ENCODE data around the gene ZBTB48.

Gene ZBTB48

DNA sequence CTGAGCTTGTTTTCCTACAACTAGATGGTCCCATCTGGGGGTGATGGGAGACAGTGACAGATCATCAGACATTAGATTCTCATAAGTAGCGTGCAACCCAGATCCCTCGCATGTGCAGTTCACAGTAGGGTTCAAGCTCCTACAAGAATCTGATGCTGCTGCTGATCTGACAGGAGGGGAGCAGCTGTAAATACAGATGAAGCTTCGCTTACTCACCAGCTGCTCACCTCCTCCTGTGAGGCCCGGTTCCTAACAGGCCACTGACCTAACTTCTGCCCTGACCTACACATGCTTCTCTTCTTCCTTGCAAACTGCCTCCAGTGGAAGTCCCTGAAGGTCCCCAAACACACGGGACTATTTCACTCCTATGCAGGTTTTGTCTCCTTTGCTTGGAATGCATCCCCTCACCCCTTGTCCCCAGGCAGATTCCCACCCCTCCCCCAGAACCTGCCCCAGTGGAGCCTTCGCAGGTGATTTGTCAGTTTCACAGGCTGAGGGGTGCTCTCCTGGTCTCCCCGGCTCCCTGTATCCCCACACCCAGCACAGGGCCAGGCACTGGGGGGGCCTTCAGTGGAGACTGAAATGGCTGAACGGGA, 5.7 kb upstream of the ZBTB48 start:
- Histone ChIP-seq H3K9ac (ENCODE audit: low read length in 2 of 2) (no peak overlapping the region), H3K27me3 (ENCODE audit: control insufficient read depth in 1 of 2, insufficient read depth in 2 of 2, low read length in 2 of 2) (no peaks in the 10 kb centered on the region), H3K27ac (ENCODE audit: low read length) (no peak overlapping the region), H3K9me3 (ENCODE audit: control insufficient read depth in 2 of 2, low read length in 2 of 2) (no peaks in the 10 kb centered on the region), H3K4me3 (ENCODE audit: low read length in 2 of 2) (no peak overlapping the region), H3K36me3 (ENCODE audit: control insufficient read depth in 2 of 2, insufficient read depth in 2 of 2, low read length in 2 of 2) (no peaks in the 10 kb centered on the region), H3K4me1 (ENCODE audit: control insufficient read depth, insufficient read depth, low read length) (peaks cover 4% of the 10 kb centered on the region)

DNA sequence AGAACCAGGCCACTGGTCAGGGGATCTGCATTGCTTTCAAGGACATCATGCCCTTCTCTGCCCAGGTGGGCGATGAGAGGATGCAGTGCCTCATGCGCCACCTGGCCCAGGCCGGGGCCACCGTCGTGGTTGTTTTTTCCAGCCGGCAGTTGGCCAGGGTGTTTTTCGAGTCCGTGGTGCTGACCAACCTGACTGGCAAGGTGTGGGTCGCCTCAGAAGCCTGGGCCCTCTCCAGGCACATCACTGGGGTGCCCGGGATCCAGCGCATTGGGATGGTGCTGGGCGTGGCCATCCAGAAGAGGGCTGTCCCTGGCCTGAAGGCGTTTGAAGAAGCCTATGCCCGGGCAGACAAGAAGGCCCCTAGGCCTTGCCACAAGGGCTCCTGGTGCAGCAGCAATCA, 5.0 kb upstream of the ZBTB48 start:
- no peak overlapping the region for H3K9ac ChIP-seq (ENCODE audit: low read length in 2 of 2)
- H3K9me3 ChIP-seq (ENCODE audit: control insufficient read depth in 2 of 2, low read length in 2 of 2): no peaks in the 10 kb centered on the region
- H3K27ac ChIP-seq (ENCODE audit: low read length): no peak overlapping the region
- no peak overlapping the region for H3K4me3 ChIP-seq (ENCODE audit: low read length in 2 of 2)
- no peaks in the 10 kb centered on the region for H3K27me3 ChIP-seq (ENCODE audit: control insufficient read depth in 1 of 2, insufficient read depth in 2 of 2, low read length in 2 of 2)
- H3K36me3 ChIP-seq (ENCODE audit: control insufficient read depth in 2 of 2, insufficient read depth in 2 of 2, low read length in 2 of 2): no peaks in the 10 kb centered on the region
- H3K4me1 ChIP-seq (ENCODE audit: control insufficient read depth, insufficient read depth, low read length): peaks cover 8% of the 10 kb centered on the region

DNA sequence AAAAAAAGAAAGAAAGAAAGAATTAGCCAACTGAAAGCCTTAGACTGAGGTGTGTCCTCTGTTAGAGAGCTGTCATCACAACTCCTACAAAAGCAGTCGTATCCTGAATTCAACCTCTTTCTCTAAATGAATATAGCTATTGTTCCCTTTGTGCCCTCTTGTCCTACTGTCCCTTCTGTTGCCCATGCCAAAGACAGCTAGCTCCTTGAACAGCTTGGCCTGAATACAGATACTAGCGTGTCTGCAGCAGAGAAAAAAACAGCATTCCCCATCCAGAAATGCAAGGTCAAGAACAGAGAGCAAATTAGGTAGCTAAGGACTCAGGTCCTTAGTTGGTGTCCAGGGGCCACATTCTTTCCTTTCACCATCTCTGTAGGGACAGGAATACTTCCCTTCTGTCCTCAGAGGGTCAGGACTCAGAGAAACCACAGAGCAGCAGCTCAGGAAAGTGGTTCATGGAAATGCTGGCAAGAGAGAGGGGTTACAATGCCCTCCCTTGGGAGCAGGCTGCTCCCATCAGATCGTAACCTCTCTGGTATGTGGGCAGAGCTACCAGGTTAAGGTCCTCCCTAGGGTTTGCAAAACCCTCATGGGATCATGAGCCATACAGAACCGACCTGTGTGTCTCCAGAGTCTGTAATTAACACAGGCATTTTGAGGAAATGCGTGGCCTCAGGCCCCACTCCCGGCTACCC, 1.8 kb upstream of the ZBTB48 start:
- Histone ChIP-seq H3K36me3 (ENCODE audit: control insufficient read depth in 2 of 2, insufficient read depth in 2 of 2, low read length in 2 of 2) (peaks cover 4 to 6% of the 10 kb centered on the region in 2 donors), H3K27ac (ENCODE audit: low read length) (no peak overlapping the region), H3K9ac (ENCODE audit: low read length in 2 of 2) (no peak overlapping the region), H3K27me3 (ENCODE audit: control insufficient read depth in 1 of 2, insufficient read depth in 2 of 2, low read length in 2 of 2) (no peaks in the 10 kb centered on the region), H3K4me1 (ENCODE audit: control insufficient read depth, insufficient read depth, low read length) (peaks cover 25% of the 10 kb centered on the region), H3K9me3 (ENCODE audit: control insufficient read depth in 2 of 2, low read length in 2 of 2) (no peaks in the 10 kb centered on the region), H3K4me3 (ENCODE audit: low read length in 2 of 2) (no peak overlapping the region)

DNA sequence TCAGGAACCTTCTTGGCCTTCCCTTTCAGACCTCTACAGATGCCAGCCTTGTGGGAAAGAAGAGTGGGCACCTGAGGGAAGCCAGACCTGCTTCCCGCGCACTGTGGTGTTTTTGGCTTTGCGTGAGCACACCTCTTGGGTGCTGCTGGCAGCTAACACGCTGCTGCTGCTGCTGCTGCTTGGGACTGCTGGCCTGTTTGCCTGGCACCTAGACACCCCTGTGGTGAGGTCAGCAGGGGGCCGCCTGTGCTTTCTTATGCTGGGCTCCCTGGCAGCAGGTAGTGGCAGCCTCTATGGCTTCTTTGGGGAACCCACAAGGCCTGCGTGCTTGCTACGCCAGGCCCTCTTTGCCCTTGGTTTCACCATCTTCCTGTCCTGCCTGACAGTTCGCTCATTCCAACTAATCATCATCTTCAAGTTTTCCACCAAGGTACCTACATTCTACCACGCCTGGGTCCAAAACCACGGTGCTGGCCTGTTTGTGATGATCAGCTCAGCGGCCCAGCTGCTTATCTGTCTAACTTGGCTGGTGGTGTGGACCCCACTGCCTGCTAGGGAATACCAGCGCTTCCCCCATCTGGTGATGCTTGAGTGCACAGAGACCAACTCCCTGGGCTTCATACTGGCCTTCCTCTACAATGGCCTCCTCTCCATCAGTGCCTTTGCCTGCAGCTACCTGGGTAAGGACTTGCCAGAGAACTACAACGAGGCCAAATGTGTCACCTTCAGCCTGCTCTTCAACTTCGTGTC, 995 bp upstream of the ZBTB48 start:
- Histone ChIP-seq H3K36me3 (ENCODE audit: control insufficient read depth in 2 of 2, insufficient read depth in 2 of 2, low read length in 2 of 2) (peaks cover 4 to 6% of the 10 kb centered on the region in 2 donors), H3K4me3 (ENCODE audit: low read length in 2 of 2) (peak overlapping the region; percentile 84), H3K27ac (ENCODE audit: low read length) (peak overlapping the region; percentile 94), H3K9ac (ENCODE audit: low read length in 2 of 2) (peak overlapping the region; percentile 87 to 92), H3K27me3 (ENCODE audit: control insufficient read depth in 1 of 2, insufficient read depth in 2 of 2, low read length in 2 of 2) (no peaks in the 10 kb centered on the region), H3K9me3 (ENCODE audit: control insufficient read depth in 2 of 2, low read length in 2 of 2) (no peaks in the 10 kb centered on the region), H3K4me1 (ENCODE audit: control insufficient read depth, insufficient read depth, low read length) (peaks cover 25% of the 10 kb centered on the region)

DNA sequence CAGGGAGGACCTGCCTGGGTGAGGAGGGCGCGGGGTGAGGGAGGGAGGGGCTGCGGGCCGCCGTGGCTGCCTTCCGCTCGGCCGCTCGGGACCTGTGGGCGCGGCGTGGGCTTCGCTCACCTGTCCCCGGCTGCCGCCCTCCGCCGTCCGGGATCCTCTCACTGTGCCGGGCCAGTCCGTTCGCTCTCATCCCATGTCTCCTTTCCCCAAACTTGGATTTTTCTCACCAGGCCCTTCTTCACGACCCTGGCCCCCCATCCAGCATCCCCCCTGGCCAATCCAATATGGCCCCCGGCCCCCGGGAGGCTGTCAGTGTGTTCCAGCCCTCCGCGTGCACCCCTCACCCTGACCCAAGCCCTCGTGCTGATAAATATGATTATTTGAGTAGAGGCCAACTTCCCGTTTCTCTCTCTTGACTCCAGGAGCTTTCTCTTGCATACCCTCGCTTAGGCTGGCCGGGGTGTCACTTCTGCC, 362 bp downstream of the ZBTB48 start:
- Histone ChIP-seq H3K36me3 (ENCODE audit: control insufficient read depth in 2 of 2, insufficient read depth in 2 of 2, low read length in 2 of 2) (peaks cover 4 to 6% of the 10 kb centered on the region in 2 donors), H3K4me1 (ENCODE audit: control insufficient read depth, insufficient read depth, low read length) (peaks cover 25% of the 10 kb centered on the region), H3K27ac (ENCODE audit: low read length) (peak overlapping the region; percentile 94), H3K9ac (ENCODE audit: low read length in 2 of 2) (peak overlapping the region; percentile 83 to 92), H3K27me3 (ENCODE audit: control insufficient read depth in 1 of 2, insufficient read depth in 2 of 2, low read length in 2 of 2) (no peaks in the 10 kb centered on the region), H3K4me3 (ENCODE audit: low read length in 2 of 2) (peak overlapping the region; percentile 78 to 84), H3K9me3 (ENCODE audit: control insufficient read depth in 2 of 2, low read length in 2 of 2) (no peaks in the 10 kb centered on the region)

DNA sequence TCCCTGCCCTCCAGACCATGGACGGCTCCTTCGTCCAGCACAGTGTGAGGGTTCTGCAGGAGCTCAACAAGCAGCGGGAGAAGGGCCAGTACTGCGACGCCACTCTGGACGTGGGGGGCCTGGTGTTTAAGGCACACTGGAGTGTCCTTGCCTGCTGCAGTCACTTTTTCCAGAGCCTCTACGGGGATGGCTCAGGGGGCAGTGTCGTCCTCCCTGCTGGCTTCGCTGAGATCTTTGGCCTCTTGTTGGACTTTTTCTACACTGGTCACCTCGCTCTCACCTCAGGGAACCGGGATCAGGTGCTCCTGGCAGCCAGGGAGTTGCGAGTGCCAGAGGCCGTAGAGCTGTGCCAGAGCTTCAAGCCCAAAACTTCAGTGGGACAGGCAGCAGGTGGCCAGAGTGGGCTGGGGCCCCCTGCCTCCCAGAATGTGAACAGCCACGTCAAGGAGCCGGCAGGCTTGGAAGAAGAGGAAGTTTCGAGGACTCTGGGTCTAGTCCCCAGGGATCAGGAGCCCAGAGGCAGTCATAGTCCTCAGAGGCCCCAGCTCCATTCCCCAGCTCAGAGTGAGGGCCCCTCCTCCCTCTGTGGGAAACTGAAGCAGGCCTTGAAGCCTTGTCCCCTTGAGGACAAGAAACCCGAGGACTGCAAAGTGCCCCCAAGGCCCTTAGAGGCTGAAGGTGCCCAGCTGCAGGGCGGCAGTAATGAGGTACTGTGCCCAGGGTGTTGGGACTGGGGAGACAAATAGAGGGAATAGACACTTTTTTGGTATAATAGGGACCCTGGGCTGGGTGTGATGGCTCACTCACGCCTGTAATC, 1.0 kb downstream of the ZBTB48 start:
- H3K9me3 ChIP-seq (ENCODE audit: control insufficient read depth in 2 of 2, low read length in 2 of 2): no peaks in the 10 kb centered on the region
- no peaks in the 10 kb centered on the region for H3K27me3 ChIP-seq (ENCODE audit: control insufficient read depth in 1 of 2, insufficient read depth in 2 of 2, low read length in 2 of 2)
- H3K9ac ChIP-seq (ENCODE audit: low read length in 2 of 2): peak overlapping the region; percentile 83 to 92
- H3K4me3 ChIP-seq (ENCODE audit: low read length in 2 of 2): peak overlapping the region; percentile 78 to 84
- peak overlapping the region; percentile 94 for H3K27ac ChIP-seq (ENCODE audit: low read length)
- H3K4me1 ChIP-seq (ENCODE audit: control insufficient read depth, insufficient read depth, low read length): peaks cover 25% of the 10 kb centered on the region
- H3K36me3 ChIP-seq (ENCODE audit: control insufficient read depth in 2 of 2, insufficient read depth in 2 of 2, low read length in 2 of 2): peaks cover 4 to 6% of the 10 kb centered on the region in 2 donors

DNA sequence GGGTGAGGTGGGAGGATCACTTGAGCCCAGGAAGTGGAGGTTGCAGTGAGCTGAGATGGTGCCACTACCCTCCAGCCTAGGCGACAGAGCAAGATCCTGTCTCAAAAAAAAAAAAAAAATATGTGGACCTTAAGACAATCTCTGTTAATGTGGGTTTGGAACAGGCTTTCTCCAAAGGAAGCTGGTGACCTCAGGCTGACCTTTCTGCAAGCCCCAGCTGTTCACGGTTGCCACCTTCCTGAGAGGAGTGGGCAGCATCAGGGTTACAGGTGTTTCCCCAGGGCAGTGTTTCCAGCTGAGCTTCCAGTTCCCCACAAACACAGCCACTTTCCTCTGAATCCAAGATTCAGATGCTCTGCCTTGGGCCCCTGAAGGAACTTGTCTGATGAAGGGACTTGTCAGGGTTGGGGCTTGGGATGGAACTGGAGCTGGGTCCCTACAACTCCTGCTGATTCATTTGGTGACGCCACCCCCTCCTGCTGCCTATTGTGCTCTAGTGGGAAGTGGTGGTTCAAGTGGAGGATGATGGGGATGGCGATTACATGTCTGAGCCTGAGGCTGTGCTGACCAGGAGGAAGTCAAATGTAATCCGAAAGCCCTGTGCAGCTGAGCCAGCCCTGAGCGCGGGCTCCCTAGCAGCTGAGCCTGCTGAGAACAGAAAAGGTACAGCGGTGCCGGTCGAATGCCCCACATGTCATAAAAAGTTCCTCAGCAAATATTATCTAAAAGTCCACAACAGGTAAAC, 1.9 kb downstream of the ZBTB48 start:
- peaks cover 31% of the 10 kb centered on the region for H3K4me1 ChIP-seq (ENCODE audit: control insufficient read depth, insufficient read depth, low read length)
- H3K27me3 ChIP-seq (ENCODE audit: control insufficient read depth in 1 of 2, insufficient read depth in 2 of 2, low read length in 2 of 2): no peaks in the 10 kb centered on the region
- H3K27ac ChIP-seq (ENCODE audit: low read length): no peak overlapping the region
- no peaks in the 10 kb centered on the region for H3K9me3 ChIP-seq (ENCODE audit: control insufficient read depth in 2 of 2, low read length in 2 of 2)
- no peak overlapping the region for H3K9ac ChIP-seq (ENCODE audit: low read length in 2 of 2)
- peaks cover 4 to 6% of the 10 kb centered on the region in 2 donors for H3K36me3 ChIP-seq (ENCODE audit: control insufficient read depth in 2 of 2, insufficient read depth in 2 of 2, low read length in 2 of 2)
- no peak overlapping the region for H3K4me3 ChIP-seq (ENCODE audit: low read length in 2 of 2)

DNA sequence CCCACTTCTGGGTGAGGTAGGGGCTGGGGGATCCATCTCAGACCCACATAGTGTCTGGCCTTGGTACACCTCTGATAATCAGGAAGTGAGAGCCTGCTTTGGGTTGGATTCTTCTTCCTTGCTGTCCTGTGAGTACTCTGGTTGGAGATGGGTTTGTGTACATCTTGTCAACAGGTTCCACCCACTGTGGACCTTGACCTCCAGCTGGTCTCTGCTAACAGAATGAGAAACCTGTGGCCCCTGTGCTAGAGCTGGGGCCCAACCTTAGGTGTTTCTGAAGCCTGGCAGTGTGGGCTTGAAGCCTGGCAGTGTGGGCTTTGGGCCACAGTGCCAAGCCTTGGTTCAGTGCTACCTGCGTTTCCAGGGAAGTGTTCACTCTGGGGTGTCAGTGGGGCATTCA, 2.6 kb downstream of the ZBTB48 start:
- Histone ChIP-seq H3K27ac (ENCODE audit: low read length) (no peak overlapping the region), H3K36me3 (ENCODE audit: control insufficient read depth in 2 of 2, insufficient read depth in 2 of 2, low read length in 2 of 2) (peaks cover 4 to 6% of the 10 kb centered on the region in 2 donors), H3K4me3 (ENCODE audit: low read length in 2 of 2) (no peak overlapping the region), H3K9ac (ENCODE audit: low read length in 2 of 2) (no peak overlapping the region), H3K27me3 (ENCODE audit: control insufficient read depth in 1 of 2, insufficient read depth in 2 of 2, low read length in 2 of 2) (no peaks in the 10 kb centered on the region), H3K4me1 (ENCODE audit: control insufficient read depth, insufficient read depth, low read length) (peaks cover 37% of the 10 kb centered on the region), H3K9me3 (ENCODE audit: control insufficient read depth in 2 of 2, low read length in 2 of 2) (no peaks in the 10 kb centered on the region)

DNA sequence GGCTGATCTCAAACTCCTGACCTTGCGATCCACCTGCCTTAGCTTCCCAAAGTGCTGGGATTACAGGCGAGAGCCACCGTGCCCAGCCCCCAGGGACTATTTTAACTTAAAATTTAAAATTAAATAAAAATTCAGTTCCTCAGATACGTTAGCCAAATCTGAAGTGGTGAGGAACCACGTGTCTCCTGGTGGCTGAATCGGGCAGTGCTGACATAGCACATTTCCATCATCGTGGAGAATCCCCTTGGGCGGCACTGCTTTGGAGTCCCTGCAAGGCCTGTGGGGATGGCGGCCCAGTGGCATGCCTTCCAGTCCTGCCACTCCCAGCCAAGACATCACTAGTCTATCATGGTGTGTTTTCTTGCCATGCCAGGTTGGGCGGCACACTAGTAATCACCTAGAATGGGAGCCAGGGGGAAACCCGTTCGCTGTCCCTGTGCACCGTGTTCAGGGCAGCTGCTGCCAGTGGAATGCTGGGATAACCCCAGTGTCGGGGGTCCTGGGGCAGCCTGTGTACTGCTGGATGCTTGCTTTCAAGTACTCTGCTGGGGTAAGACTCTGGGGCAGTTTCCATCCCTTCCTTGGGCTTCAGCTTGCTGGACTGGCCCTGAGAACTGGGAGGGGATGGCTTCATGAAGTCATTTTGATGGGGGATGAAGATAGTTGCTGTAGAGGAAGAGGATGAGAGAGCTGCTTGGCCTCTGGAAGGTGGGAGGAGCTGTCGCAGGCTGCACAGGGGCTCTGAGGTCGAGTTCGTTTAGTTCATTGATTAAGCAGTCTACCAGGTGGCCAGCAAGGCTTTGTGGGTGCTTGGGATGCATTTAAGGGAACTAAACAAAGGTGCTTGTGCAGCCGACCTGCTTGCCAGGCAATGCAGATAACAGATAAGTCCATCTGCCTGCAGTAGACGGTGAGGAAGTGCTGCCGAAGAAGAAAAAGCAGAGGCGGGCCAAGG, 4.6 kb downstream of the ZBTB48 start:
- Histone ChIP-seq H3K4me1 (ENCODE audit: control insufficient read depth, insufficient read depth, low read length) (peaks cover 42% of the 10 kb centered on the region), H3K4me3 (ENCODE audit: low read length in 2 of 2) (no peak overlapping the region), H3K27me3 (ENCODE audit: control insufficient read depth in 1 of 2, insufficient read depth in 2 of 2, low read length in 2 of 2) (no peaks in the 10 kb centered on the region), H3K9me3 (ENCODE audit: control insufficient read depth in 2 of 2, low read length in 2 of 2) (no peaks in the 10 kb centered on the region), H3K36me3 (ENCODE audit: control insufficient read depth in 2 of 2, insufficient read depth in 2 of 2, low read length in 2 of 2) (peaks cover 4 to 20% of the 10 kb centered on the region in 2 donors), H3K9ac (ENCODE audit: low read length in 2 of 2) (no peak overlapping the region), H3K27ac (ENCODE audit: low read length) (no peak overlapping the region)
